GM13976 (cell line): ENCODE results near the gene SF3B3.

Experiments used
- DNase-seq: peaks from one replicate; pipeline ENCODE4 v3.0.0; 2012; ENCODE audit warnings: low spot score
- in situ Hi-C: fragments of 300-500 bp; cut with MboI; formaldehyde crosslinking; loops from one replicate; pipeline ENCODE4 v1.12.0; 2022; ENCODE audit warnings: low sequenced_read_pairs, mixed read lengths, inconsistent platforms; ENCODE audit not compliant: unreplicated experiment
- TF ChIP-seq, protein P1 (sequence below): IDR thresholded peaks from 2 replicates; pipeline ENCODE4 v1.5.1; 2012; ENCODE audit warnings: borderline replicate concordance, mild to moderate bottlenecking; ENCODE audit not compliant: insufficient read depth; ENCODE audit errors: extremely low read depth, missing control alignments, control extremely low read depth

SF3B3 gene

DNA sequence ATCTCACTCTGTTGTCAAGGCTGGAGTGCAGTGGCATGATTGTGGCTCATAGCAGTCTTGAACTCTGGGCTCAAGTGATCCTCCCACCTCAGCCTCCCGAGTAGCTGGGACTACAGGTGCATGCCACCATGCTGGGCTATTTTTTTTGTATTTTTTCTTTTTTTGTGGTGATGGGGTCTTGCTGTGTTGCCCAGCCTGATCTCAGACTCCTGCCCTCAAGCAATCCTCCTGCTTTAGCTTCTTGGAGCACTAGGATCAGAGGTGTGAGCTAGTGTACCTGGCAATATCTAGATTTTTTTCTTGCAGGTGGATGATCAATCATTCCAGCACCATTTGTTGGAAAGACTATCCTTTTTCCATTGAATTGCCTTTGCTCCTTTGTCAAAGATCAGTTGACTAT lies 69.9 kb downstream of the SF3B3 start:
- TF ChIP-seq, protein P1, sequence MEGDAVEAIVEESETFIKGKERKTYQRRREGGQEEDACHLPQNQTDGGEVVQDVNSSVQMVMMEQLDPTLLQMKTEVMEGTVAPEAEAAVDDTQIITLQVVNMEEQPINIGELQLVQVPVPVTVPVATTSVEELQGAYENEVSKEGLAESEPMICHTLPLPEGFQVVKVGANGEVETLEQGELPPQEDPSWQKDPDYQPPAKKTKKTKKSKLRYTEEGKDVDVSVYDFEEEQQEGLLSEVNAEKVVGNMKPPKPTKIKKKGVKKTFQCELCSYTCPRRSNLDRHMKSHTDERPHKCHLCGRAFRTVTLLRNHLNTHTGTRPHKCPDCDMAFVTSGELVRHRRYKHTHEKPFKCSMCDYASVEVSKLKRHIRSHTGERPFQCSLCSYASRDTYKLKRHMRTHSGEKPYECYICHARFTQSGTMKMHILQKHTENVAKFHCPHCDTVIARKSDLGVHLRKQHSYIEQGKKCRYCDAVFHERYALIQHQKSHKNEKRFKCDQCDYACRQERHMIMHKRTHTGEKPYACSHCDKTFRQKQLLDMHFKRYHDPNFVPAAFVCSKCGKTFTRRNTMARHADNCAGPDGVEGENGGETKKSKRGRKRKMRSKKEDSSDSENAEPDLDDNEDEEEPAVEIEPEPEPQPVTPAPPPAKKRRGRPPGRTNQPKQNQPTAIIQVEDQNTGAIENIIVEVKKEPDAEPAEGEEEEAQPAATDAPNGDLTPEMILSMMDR: no peak
- in situ Hi-C loops: no loop called here
- DNase-seq: no peak

DNA sequence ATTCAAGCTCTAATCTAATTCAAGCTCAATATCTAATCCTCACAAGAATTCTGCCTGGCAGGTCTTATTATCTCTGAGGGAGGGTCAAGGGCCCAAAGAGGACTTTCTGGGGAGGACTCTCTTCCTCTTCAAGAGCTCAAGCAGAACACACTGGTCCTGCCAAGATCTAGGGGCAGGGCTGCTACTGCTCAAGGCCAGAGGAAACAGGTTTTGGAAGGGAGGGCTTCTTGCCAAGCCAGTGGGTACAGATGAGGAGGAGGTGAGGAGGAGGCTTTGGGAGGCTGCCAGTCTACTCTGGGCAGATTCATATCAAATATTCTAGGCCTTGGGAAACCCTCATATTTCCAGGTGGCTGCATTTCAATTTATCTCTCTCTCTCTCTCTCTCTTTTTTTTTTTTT lies 71.0 kb downstream of the SF3B3 start:
- in situ Hi-C loops: no loop called here
- no peak for DNase-seq
- TF ChIP-seq, protein P1: no peak

DNA sequence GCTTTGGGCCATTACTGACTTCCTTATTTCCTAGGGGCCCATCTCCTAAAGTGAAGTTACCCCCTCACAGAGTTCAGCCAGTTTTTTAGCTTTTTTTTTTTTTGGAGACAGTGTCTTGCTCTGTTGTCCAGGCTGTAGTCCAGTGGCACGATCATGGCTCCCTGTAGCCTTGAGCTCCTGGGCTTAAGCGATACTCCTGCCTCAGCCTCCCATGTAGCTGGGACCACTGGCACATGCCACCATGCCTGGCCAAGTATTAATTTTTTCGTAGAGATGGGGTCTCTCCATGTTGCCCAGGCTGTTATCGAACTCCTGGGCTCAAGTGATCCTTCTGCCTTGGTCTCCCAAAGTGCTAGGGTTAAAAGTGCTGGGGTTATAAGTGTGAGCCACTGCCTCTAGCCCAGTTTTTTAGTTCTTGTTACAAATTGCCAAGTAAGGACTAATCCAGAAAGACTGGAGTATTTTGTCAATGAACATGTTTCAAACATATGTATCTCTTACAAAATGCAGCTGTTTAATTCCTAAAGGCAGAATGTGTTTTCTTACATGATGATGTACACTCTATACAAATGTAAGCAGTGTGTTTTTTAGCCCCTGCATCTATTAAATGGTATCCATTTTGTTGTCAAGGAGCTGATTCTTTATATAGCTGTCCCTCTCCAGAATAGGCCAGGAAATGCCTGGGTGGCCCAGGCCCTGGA lies 73.7 kb downstream of the SF3B3 start:
- in situ Hi-C loops: no loop called here
- DNase-seq: no peak
- TF ChIP-seq, protein P1: no peak

DNA sequence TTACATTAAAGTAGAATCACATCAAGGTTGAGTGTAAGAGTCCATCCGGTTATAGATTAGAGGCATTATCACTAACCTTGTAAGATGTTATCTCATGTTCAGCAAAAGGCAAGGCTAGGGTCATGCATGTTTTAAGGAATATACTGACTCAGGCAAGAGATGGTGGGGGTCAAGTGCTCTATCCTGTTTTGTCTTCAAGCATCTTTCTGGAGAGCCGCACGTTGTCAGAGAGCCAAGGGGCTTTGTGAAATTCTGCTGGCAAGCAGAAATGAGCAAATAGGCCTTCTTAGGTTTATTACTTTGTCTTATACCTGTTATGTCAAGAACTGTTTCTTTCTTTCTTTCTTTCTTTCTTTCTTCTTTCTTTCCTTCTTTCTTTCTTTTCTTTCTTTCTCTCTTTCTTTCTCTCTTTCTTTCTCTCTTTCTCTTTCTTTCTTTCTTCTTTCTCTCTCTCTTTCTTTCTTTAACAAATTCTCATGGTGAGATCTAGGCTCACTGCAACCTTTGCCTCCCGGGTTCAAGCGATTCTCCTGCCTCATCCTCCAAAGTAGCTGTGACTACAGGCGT lies 75.4 kb downstream of the SF3B3 start:
- TF ChIP-seq, protein P1: no peak
- no peak for DNase-seq
- in situ Hi-C loops: no loop called here

DNA sequence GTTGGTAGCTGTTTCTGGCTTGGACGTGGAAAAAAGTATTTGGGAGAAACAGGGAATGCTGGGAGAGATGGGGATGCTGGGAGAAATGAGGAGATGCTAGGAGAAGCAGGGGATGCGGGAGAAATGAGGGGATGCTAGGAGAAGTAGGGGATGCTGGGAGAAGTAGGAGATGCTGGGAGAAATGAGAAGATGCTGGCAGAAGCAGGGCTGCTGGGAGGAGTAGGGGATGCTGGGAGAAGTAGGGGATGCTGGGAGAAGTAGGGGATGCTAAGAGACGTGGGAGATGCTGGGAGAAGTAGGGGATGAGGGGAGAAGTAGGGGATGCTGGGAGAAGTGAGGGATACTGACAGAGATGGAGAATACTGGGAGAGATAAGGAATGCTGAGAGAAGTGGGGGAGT lies 77.1 kb downstream of the SF3B3 start:
- in situ Hi-C loops: no loop called here
- no peak for DNase-seq
- TF ChIP-seq, protein P1: no peak

DNA sequence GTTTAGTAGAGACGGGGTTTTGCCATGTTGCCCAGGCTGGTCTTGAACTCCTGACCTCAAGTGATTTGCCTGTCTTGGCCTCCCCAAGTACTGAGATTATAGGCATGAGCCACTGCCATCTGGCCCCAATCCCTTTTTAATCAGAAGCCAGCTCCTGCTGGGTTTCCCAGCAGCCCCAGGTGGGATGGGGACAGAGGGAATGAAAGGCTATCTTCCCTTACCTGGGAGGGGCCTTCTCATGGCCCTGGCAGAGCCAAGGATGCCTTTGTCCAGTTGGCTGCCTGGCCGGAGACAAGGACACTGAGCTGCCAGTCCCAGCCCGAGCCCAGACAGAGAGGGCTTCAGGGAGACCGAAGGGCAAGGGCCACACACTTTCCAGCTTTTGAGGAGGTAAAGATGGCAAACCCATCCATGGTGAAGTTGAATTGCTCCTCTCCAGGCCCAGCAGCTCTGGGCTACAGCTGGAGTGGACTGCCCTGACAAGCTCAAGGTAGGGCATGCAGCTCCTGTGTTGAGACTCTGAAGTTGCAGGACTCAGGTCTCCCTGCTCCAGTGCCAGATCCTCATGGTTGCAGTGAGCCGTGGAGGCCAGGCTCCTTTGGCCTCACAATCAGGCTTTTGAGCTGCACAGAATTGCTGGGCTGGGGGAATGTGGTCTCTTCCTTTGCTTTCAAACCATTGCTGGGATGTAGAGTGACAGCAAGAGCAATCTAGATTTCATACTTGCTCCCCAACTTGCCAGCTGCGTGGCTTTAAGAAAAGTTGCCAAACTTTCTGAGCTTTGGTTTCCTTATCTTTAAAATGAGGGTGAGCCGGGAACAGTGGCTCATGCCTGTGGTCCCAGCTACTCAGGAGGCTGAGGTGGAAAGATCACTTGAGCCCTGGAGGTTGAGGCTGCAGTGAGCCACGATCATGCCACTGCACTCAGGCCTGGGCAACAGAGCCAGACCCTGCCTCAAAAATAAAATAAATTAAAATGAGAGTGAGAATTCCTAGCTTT lies 78.3 kb downstream of the SF3B3 start:
- TF ChIP-seq, protein P1: no peak
- in situ Hi-C loops: no loop called here
- no peak for DNase-seq
